ENCODE data around the gene CPNE4.

CPNE4 gene

GRCh38 chr3:132034097-132034485 is 723 bp downstream of the CPNE4 start:
- Mint-ChIP-seq H3K9me3 (no peaks in the 10 kb centered on the region), H3K27ac (no peak overlapping the region), H3K4me1 (ENCODE audit: low read depth) (peaks cover 11% of the 10 kb centered on the region), H3K27me3 (peaks cover 91% of the 10 kb centered on the region), H3K36me3 (ENCODE audit: low read depth) (no peaks in the 10 kb centered on the region), H3K4me3 (peak overlapping the region; percentile 36)
- DNase-seq = no peak

GRCh38 chr3:132033471-132033870 is 1.3 kb downstream of the CPNE4 start:
- Mint-ChIP-seq H3K36me3 (ENCODE audit: low read depth) (no peaks in the 10 kb centered on the region), H3K4me1 (ENCODE audit: low read depth) (peaks cover 11% of the 10 kb centered on the region), H3K27ac (no peak overlapping the region), H3K27me3 (peaks cover 90% of the 10 kb centered on the region), H3K9me3 (no peaks in the 10 kb centered on the region), H3K4me3 (no peak overlapping the region)
- no peak for DNase-seq

- Mint-ChIP-seq H3K36me3 (ENCODE audit: low read depth) (no peaks in the 10 kb centered on the region), H3K4me1 (ENCODE audit: low read depth) (peaks cover 11% of the 10 kb centered on the region), H3K27ac (no peak overlapping the region), H3K9me3 (no peaks in the 10 kb centered on the region), H3K4me3 (no peak overlapping the region), H3K27me3 (peaks cover 91% of the 10 kb centered on the region)
- no peak for DNase-seq
Observed at GRCh38 chr3:132032959-132033358, 1.9 kb downstream of the CPNE4 start.

DNA sequence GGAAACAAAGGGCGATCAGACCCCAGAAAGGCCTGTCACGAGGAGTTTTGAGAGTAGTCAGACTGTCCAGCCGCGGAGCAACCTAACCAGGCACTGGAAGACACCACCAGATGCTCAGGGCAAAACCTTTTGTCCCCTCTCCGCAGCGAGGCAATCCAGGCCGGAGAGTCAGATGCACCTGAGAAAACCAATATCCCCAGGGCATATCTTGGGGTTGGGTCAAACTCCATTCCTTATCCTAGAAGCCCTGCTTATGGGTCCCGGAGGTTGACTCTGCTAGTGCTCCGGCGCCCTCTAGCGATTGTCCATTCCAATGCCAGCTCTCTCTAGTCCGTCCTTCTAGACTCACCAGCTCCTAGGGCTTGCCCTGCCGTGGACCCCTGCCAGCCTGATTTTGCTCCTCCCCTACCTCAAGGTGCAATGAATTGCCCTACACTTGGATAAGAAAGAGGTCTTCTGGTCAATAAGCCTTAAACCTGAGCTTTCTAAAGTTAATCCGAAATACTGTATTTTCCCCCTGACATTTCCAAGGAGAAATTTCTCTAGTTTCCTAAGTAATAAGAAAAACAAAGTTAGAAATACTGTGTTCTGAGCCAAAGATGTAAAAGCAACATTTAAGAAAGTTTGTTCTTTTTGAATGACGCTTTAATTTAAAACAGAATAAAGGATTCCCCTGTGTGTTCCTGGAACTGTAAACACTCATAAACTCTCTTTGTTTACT is 5.5 kb downstream of the CPNE4 start:
- H3K4me3 Mint-ChIP-seq = no peak overlapping the region
- H3K27me3 Mint-ChIP-seq = peaks cover 58% of the 10 kb centered on the region
- H3K36me3 Mint-ChIP-seq (ENCODE audit: low read depth) = no peaks in the 10 kb centered on the region
- no peaks in the 10 kb centered on the region for H3K9me3 Mint-ChIP-seq
- peaks cover 3% of the 10 kb centered on the region for H3K4me1 Mint-ChIP-seq (ENCODE audit: low read depth)
- H3K27ac Mint-ChIP-seq = no peak overlapping the region
- DNase-seq = peak; percentile 63

GRCh38 chr3:132022914-132023313 is 11.9 kb downstream of the CPNE4 start:
- no peak overlapping the region for H3K27ac Mint-ChIP-seq
- H3K27me3 Mint-ChIP-seq = peaks cover 12% of the 10 kb centered on the region
- no peaks in the 10 kb centered on the region for H3K36me3 Mint-ChIP-seq (ENCODE audit: low read depth)
- H3K4me1 Mint-ChIP-seq (ENCODE audit: low read depth) = no peaks in the 10 kb centered on the region
- DNase-seq = no peak
- H3K9me3 Mint-ChIP-seq = no peaks in the 10 kb centered on the region
- H3K4me3 Mint-ChIP-seq = no peak overlapping the region

- H3K4me3 Mint-ChIP-seq = no peak overlapping the region
- no peak for DNase-seq
- H3K36me3 Mint-ChIP-seq (ENCODE audit: low read depth) = no peaks in the 10 kb centered on the region
- no peaks in the 10 kb centered on the region for H3K9me3 Mint-ChIP-seq
- H3K27me3 Mint-ChIP-seq = peaks cover 18% of the 10 kb centered on the region
- H3K27ac Mint-ChIP-seq = no peak overlapping the region
- no peaks in the 10 kb centered on the region for H3K4me1 Mint-ChIP-seq (ENCODE audit: low read depth)
Observed at GRCh38 chr3:132020058-132020457, 14.8 kb downstream of the CPNE4 start.

DNA sequence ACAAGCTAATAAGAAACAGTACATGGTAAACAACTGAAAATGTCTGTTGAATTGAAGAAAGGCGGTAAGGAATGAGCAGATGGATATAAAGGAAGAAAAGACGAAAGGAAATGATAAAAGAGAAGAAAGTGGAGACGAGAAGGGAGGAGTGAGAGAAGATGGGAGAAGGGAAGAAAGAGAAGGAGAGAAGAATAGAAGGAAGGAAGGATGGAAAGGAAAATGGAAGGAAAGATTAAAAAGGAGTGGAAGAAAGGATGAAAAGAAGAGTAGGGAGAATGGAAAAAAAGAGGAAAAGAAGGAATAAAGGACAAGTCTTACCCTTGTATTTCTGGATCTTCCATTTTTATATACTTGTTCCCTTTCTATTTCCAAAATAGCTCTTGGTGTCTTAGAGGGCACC is 17.7 kb downstream of the CPNE4 start:
- Mint-ChIP-seq H3K27me3 (peaks cover 25% of the 10 kb centered on the region), H3K4me3 (no peak overlapping the region), H3K4me1 (ENCODE audit: low read depth) (no peaks in the 10 kb centered on the region), H3K36me3 (ENCODE audit: low read depth) (no peaks in the 10 kb centered on the region), H3K9me3 (no peaks in the 10 kb centered on the region), H3K27ac (no peak overlapping the region)
- no peak for DNase-seq

DNA sequence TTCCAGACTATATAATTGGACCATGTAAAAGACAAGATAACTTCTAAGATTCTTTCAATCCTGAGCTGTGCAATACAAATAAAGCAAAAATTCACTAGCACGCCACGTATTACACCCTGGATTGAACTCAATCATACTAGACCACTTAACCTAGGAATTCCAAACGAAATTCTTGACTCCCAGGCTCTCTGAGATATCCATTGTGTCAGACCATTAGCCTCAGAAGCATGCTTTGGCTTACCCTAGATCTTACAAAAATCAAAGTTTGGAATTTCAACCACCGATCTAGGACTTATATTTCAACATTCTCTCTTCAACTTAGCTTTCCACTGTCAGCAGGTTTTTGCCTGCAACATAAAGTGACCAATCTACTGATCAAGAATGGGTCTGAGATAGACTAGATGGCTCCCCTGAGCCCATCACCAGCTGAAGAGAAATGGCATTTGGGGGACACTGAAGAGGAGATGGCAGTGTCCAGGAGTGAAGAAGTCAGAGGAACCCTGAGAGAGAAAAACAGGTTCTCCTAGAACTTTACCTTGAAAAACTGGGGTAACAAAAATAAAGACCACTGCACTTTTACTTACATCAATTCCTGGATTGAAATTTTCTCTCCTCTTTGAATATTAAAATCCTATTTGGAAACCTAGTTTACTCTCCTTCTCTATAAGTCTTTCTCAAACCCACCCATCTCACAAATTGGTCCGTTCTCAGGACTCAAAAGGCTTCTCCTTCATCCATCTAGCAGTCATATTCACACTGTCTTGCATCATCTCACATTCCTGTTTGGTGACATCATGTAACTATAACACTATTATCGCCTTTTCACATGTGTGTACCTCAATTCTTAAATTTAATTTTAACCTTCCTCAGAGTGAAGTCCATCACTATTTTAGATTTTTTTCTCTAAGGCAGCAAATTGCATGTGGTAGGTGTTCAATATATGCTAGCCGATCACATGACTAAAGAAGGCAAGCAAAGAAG is 18.5 kb downstream of the CPNE4 start:
- Mint-ChIP-seq H3K36me3 (ENCODE audit: low read depth) (no peaks in the 10 kb centered on the region), H3K4me1 (ENCODE audit: low read depth) (no peaks in the 10 kb centered on the region), H3K27ac (no peak overlapping the region), H3K4me3 (no peak overlapping the region), H3K9me3 (no peaks in the 10 kb centered on the region), H3K27me3 (peaks cover 26% of the 10 kb centered on the region)
- no peak for DNase-seq

DNA sequence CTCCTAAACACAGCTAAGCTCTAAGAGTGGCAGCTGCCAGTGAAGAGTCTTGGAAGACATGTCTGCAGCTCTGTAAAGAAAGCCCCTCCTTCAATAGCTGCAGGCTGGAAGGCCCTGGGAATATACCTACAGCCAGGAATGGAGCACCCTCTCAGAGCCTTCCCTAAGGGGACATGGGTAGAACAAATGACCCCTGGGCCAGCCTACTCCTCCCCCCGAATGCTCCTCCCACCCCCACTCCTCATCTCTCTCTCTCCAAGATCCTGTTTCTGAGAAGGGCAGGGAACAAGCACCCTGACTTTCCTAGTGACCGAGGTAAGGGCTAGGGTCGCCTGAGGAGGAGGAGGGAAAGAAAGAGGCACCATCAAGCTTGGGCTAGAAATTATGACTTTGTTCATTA is 20.7 kb downstream of the CPNE4 start:
- peaks cover 23% of the 10 kb centered on the region for H3K27me3 Mint-ChIP-seq
- no peak overlapping the region for H3K4me3 Mint-ChIP-seq
- no peaks in the 10 kb centered on the region for H3K4me1 Mint-ChIP-seq (ENCODE audit: low read depth)
- no peaks in the 10 kb centered on the region for H3K9me3 Mint-ChIP-seq
- H3K36me3 Mint-ChIP-seq (ENCODE audit: low read depth) = no peaks in the 10 kb centered on the region
- H3K27ac Mint-ChIP-seq = no peak overlapping the region
- no peak for DNase-seq

- no peak for DNase-seq
- Mint-ChIP-seq H3K27me3 (peaks cover 13% of the 10 kb centered on the region), H3K4me3 (no peak overlapping the region), H3K36me3 (ENCODE audit: low read depth) (no peaks in the 10 kb centered on the region), H3K27ac (no peak overlapping the region), H3K4me1 (ENCODE audit: low read depth) (no peaks in the 10 kb centered on the region), H3K9me3 (no peaks in the 10 kb centered on the region)
Observed at GRCh38 chr3:132009241-132009640, 25.6 kb downstream of the CPNE4 start.

DNA sequence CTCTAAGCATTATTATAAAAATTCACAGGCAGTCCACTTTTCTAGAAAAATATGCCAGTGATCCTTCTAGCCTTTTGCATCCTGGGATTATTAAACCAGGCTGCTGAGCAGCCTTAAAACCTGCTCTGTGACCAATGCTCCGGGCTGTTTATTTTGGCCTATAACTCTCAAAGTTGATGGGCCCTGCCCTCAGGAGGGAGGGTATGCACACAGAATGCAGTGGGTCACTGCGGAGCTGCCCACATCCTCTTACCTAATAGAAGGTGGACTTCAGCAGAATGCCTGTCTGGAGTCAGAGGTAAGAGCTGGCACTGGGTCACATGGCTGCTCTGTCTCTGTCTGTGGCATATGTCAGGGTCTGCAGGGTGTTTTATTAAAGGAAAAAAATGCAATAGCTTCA is 26.0 kb downstream of the CPNE4 start:
- no peak for DNase-seq
- H3K27ac Mint-ChIP-seq = no peak overlapping the region
- no peaks in the 10 kb centered on the region for H3K36me3 Mint-ChIP-seq (ENCODE audit: low read depth)
- no peak overlapping the region for H3K4me3 Mint-ChIP-seq
- no peaks in the 10 kb centered on the region for H3K9me3 Mint-ChIP-seq
- H3K4me1 Mint-ChIP-seq (ENCODE audit: low read depth) = no peaks in the 10 kb centered on the region
- peaks cover 11% of the 10 kb centered on the region for H3K27me3 Mint-ChIP-seq

DNA sequence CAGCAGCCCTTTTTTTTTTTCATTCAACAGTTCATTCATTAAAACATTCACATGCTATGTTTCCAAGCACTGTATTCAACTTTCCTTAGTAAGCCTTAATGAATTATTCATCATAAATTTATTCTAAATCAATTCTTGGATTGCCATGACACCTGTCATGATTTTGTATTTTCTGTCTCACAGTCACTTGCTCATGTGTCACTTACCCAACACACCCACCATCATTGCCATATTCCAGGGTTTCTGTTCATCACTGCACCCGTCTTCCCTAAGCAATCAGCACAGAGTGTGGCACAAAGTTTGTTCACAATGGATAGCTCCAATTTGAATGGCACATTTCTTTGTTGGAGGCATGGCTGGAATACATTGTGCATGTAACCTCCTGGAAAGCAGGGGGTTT is 27.2 kb downstream of the CPNE4 start:
- no peak overlapping the region for H3K4me3 Mint-ChIP-seq
- peaks cover 6% of the 10 kb centered on the region for H3K27me3 Mint-ChIP-seq
- no peak for DNase-seq
- H3K4me1 Mint-ChIP-seq (ENCODE audit: low read depth) = no peaks in the 10 kb centered on the region
- no peaks in the 10 kb centered on the region for H3K9me3 Mint-ChIP-seq
- no peaks in the 10 kb centered on the region for H3K36me3 Mint-ChIP-seq (ENCODE audit: low read depth)
- H3K27ac Mint-ChIP-seq = no peak overlapping the region

GRCh38 chr3:132006605-132007204 is 28.1 kb downstream of the CPNE4 start:
- no peak overlapping the region for H3K4me3 Mint-ChIP-seq
- no peaks in the 10 kb centered on the region for H3K9me3 Mint-ChIP-seq
- no peak for DNase-seq
- H3K27me3 Mint-ChIP-seq = no peaks in the 10 kb centered on the region
- no peaks in the 10 kb centered on the region for H3K36me3 Mint-ChIP-seq (ENCODE audit: low read depth)
- H3K27ac Mint-ChIP-seq = no peak overlapping the region
- H3K4me1 Mint-ChIP-seq (ENCODE audit: low read depth) = no peaks in the 10 kb centered on the region

DNA sequence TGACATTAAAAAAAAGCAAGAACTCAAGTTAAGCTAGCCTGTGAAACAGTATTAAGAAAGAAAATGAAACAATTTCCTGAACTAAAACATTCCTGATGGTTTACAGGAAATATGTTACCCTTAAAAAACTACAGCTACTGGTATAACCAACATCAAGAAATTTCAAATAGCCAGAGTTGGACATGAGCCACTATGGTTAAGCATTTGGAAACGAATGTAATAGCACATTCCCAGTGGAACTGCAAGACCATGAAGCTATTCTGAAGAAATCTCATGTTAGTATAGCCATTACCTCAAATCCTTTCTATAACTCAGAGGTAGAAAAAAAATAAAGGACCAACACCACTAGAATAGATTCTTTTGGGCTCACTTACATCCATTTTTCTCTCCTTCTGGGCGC is 30.2 kb downstream of the CPNE4 start:
- Mint-ChIP-seq H3K4me3 (no peak overlapping the region), H3K4me1 (ENCODE audit: low read depth) (no peaks in the 10 kb centered on the region), H3K27me3 (no peaks in the 10 kb centered on the region), H3K27ac (no peak overlapping the region), H3K36me3 (ENCODE audit: low read depth) (no peaks in the 10 kb centered on the region), H3K9me3 (no peaks in the 10 kb centered on the region)
- no peak for DNase-seq

DNA sequence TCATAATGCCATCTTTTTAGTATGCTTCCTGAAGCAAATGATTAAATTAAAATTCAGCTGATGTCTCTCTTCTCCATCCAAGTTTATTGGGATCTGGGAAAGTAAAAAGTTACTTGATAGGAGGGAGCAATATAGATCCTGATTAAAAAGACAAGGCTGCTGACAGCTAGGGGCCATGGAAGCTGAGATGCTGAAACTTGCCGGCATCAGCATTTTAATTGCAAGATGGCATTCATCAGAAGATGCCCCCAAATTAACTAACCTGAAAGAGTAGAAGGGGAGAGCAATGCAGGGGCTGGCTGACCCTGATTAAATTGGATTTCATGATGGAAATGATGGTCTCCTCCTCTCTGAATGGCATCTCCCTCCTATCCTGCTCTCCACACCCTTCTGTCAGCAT is 31.1 kb downstream of the CPNE4 start:
- no peaks in the 10 kb centered on the region for H3K36me3 Mint-ChIP-seq (ENCODE audit: low read depth)
- H3K27ac Mint-ChIP-seq = no peak overlapping the region
- H3K9me3 Mint-ChIP-seq = no peaks in the 10 kb centered on the region
- no peaks in the 10 kb centered on the region for H3K4me1 Mint-ChIP-seq (ENCODE audit: low read depth)
- no peak for DNase-seq
- H3K27me3 Mint-ChIP-seq = peaks cover 3% of the 10 kb centered on the region
- no peak overlapping the region for H3K4me3 Mint-ChIP-seq
